SJSA1 (cell line): Measurements from ENCODE around the gene CD4. TPM values are rescaled to one million over a fixed set of nuclear protein-coding genes. Genes with fewer than 3 reads are reported as not detected.

Source experiments
- DNase-seq, 2 experiments: peaks; one replicate each; pipeline ENCODE4 v3.0.0-alpha.2; 2015 to 2020; ENCODE audit warnings: low spot score in 2 of 2, low read depth in 1 of 2
- H3K27ac ChIP-seq: fragments of 250-450 bp; sonication (Bioruptor Pico); 2 replicates; pipeline ENCODE4 v1.5.1; 2020; ENCODE audit warnings: mild to moderate bottlenecking, moderate library complexity
- H3K27me3 ChIP-seq: fragments of 250-450 bp; sonication (Bioruptor Pico); replicated peaks from 2 replicates; pipeline ENCODE4 v1.5.1; 2020; ENCODE audit warnings: mild to moderate bottlenecking, moderate library complexity
- H3K36me3 ChIP-seq: fragments of 250-450 bp; sonication (Bioruptor Pico); 2 replicates; pipeline ENCODE4 v1.5.1; 2020; ENCODE audit warnings: mild to moderate bottlenecking
- H3K4me1 ChIP-seq: fragments of 250-450 bp; sonication (Bioruptor Pico); replicated peaks from 2 replicates; pipeline ENCODE4 v1.6.1; 2021; ENCODE audit warnings: mild to moderate bottlenecking
- H3K4me3 ChIP-seq: fragments of 250-450 bp; sonication (Bioruptor Pico); 2 replicates; pipeline ENCODE4 v1.5.1; 2020; ENCODE audit warnings: mild to moderate bottlenecking
- H3K9me3 ChIP-seq: fragments of 250-450 bp; sonication (Bioruptor Pico); replicated peaks from 2 replicates; pipeline ENCODE4 v1.5.1; 2020; ENCODE audit warnings: mild to moderate bottlenecking
- total RNA-seq: library from RNA; depleted of rRNA; stranded (reverse); fragments of >200 nt; shearing (Covaris generic); gene quantifications from 2 replicates; pipeline ENCODE4 v1.2.3, GENCODE V29; 2014

The CD4 gene
- total RNA-seq, 1 experiment from 2014 or later = not detected

DNA sequence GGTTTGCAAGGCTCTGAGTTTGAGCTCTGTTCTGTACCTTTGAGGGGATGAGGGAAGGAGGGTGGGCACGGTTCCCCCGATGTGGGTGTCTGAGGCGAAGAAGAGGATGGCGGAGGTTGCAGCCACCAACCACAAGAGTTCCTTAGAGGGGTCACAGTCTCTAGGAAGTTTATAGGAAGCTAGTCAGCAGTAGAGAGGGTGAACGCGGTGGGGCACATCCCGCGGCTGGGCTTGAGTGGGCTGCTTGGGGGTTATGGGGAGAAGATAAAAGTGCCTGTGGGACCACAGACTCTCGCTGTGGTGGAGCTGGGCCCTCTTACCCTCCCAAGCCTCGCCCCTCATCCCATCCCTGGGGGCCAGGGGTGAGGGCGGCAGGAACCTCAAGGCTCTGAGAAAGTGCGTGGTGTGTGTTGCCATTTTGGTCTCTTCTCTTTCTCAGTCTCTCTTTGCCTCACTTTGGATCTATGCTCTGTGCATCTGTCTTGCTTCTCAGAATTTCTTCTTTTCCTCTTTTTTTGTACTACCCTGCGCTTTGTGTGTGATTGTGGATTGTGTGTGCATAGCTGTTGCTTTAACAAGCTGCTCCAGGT lies 2.7 kb downstream of the CD4 start:
- Histone ChIP-seq H3K36me3 (no peaks in the 10 kb centered on the region), H3K27me3 (0 out of 2 replicates have a peak, but pooled peaks cover 6% of the 10 kb centered on the region), H3K27ac (no peak overlapping the region), H3K4me1 (no peaks in the 10 kb centered on the region), H3K4me3 (no peak overlapping the region), H3K9me3 (no peaks in the 10 kb centered on the region)
- no peak for DNase-seq

DNA sequence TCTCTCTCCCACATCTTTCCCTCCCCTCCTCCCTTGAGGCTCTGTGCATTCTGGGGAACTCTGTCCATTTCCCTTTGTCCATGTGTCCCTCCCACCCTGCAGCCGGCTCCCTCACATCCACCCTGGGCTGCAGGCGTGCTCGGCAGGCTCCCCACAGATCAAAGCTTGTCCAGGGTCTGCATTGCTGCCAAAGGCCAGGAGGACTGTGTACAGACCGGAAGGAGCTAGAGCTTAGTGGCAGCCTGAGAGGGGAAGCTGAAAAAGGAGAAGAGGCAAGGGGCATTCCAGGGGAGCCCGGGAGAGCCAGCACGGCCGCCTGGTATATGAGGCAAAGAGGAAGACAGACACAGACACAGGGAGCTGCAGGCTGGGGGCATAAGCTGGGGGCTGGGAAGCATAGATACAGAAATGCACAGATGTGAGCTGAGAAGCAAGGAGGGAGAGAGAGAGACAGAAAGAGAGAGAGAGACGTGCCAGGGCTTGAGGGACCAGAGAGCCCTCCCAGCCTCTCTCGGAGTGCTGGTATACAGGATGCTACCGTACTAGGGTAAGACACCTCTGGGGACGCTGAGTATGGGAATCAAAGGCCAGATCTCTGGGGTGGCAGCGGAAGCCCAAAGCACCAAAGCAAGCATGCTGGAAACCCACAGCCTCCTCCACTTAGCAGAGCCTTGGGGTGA lies 3.3 kb downstream of the CD4 start:
- H3K4me1 ChIP-seq = no peaks in the 10 kb centered on the region
- no peaks in the 10 kb centered on the region for H3K9me3 ChIP-seq
- H3K27me3 ChIP-seq = 0 out of 2 replicates have a peak, but pooled peaks cover 6% of the 10 kb centered on the region
- no peak overlapping the region for H3K27ac ChIP-seq
- no peak overlapping the region for H3K4me3 ChIP-seq
- no peaks in the 10 kb centered on the region for H3K36me3 ChIP-seq
- DNase-seq = no peak

DNA sequence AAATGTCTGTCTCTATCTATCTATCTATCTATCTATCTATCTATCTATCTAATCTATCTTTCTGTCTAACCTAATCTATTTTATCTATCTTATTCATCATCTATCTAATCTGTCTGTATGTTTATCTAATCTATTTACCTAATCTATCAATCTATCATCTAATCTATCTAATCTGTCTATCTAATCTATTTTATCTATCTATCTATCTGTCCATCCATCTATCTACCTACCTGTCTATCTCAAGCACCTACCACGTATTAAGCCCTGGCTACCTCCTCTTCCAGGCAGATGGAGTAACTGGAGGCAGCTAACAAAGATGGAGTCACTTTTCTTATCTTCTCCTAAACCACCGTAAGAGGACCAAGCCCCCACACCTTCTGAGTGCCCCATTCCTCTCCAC lies 5.8 kb downstream of the CD4 start:
- no peaks in the 10 kb centered on the region for H3K36me3 ChIP-seq
- no peak overlapping the region for H3K4me3 ChIP-seq
- H3K27me3 ChIP-seq = 0 out of 2 replicates have a peak, but pooled peaks cover 6% of the 10 kb centered on the region
- H3K9me3 ChIP-seq = no peaks in the 10 kb centered on the region
- H3K4me1 ChIP-seq = no peaks in the 10 kb centered on the region
- DNase-seq = no peak
- no peak overlapping the region for H3K27ac ChIP-seq

DNA sequence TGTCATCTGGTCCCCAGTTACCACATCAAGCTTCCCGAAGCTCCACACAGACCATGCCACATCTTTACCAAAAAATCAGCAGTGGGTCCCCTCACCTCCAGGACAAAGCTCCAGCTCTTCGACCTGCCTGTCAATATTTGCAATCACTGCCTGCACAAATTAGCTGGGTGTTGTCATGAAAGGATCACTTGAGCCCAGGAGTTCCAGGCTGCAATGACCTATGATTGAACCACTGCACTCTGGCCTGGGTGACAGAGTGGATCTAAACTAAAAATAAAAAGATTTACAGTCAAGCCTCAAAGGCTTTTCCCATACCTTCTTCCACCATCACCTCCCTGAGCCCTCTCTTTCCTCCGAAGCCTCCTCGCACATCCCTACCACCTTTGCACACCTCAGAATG lies 7.2 kb downstream of the CD4 start:
- H3K9me3 ChIP-seq = no peaks in the 10 kb centered on the region
- DNase-seq = no peak
- H3K27ac ChIP-seq = no peak overlapping the region

DNA sequence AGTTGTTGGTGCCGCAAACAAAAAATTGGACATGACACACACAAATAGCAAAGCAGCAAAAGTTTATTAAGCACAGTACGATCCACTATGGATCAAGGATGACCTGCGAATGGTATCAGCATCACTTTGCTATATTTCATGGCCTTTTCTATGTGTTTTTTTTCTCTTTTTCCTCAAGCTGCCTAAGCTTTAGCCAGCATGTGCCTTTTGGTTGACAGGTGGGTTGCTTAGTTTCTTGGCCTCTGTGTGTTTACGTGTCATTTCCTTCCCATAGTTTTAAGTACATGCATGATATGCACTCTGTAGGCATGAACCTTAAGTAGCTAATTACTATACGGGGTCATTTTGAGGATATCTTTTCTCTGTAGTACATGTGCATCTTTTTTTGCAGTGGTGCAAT lies 9.8 kb downstream of the CD4 start:
- Histone ChIP-seq H3K36me3 (no peaks in the 10 kb centered on the region), H3K27ac (no peak overlapping the region), H3K4me3 (no peak overlapping the region), H3K9me3 (peaks cover under 1% of the 10 kb centered on the region; the same call in 1 of the 2 replicates), H3K4me1 (no peaks in the 10 kb centered on the region), H3K27me3 (0 out of 2 replicates have a peak, but pooled peaks cover 3% of the 10 kb centered on the region)
- DNase-seq = no peak

More for the DNA sequence above, 7.2 kb downstream of the CD4 start:
- Histone ChIP-seq H3K4me1 (no peaks in the 10 kb centered on the region), H3K36me3 (no peaks in the 10 kb centered on the region), H3K4me3 (no peak overlapping the region), H3K27me3 (0 out of 2 replicates have a peak, but pooled peaks cover 6% of the 10 kb centered on the region)

DNA sequence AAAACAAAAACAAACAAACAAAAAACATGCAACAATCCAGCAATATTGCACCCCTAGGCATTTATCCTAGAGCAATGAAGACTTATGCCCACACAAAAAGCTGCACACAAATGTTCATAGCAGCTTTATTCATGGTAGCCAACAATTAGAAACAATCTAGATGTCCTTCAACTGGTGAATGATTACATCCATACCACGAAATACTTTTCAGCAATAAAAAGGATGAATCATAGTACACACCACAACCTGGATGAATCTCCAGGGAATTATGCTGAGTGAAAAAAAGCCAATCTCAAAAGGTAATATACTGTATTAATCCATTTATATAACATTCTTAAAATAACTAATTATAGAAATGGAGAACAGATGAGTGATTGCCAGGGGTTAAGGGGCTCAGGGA lies 17.8 kb downstream of the CD4 start:
- no peak for DNase-seq
- H3K36me3 ChIP-seq = no peaks in the 10 kb centered on the region
- H3K9me3 ChIP-seq = peaks cover 6% of the 10 kb centered on the region; the same call in 1 of the 2 replicates
- H3K27ac ChIP-seq = no peak overlapping the region
- peaks cover 7% of the 10 kb centered on the region for H3K27me3 ChIP-seq
- H3K4me1 ChIP-seq = no peaks in the 10 kb centered on the region
- H3K4me3 ChIP-seq = no peak overlapping the region

DNA sequence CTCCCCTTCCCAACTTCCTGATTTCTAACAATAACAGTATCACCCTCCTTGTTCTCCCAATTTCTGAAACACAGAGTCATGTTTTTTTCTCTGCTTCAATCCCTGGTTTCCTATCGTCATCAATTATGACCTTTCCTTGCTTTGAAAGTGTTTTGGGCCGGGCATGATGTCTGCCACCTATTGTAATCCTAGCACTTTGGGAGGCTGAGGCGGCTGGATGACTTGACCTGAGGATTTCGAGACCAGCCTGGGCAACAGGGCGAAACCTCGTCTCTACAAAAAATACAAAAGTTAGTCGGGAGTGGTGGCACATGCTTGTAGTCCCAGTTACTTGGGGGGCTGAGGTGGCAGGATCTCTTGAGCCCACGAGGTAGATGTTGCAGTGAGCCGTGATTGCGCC lies 19.7 kb downstream of the CD4 start:
- DNase-seq = no peak
- Histone ChIP-seq H3K27me3 (peaks cover 20% of the 10 kb centered on the region), H3K9me3 (peaks cover 6% of the 10 kb centered on the region; the same call in 1 of the 2 replicates), H3K4me1 (no peaks in the 10 kb centered on the region), H3K36me3 (no peaks in the 10 kb centered on the region), H3K4me3 (no peak overlapping the region), H3K27ac (no peak overlapping the region)

DNA sequence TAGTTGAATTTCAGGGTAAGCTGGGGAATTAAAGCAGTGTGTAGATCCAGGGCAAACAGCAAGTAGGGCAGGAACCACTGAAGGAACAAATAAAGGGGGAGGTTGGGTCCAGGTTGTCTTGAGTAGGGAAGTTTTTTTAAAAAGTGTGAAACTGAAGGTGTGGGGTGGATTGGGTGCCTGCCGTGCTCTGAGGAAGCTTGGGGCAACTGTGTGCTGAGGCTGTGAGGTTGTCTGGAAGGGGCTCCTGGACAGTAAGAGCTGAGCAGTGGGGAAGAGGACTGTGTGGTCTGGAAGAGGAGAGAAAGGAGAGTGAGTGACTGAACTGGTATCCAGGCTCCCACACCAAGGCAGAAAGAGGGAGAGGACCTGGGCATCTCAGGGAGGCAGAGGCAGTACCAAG lies 21.4 kb downstream of the CD4 start:
- no peak overlapping the region for H3K4me3 ChIP-seq

DNA sequence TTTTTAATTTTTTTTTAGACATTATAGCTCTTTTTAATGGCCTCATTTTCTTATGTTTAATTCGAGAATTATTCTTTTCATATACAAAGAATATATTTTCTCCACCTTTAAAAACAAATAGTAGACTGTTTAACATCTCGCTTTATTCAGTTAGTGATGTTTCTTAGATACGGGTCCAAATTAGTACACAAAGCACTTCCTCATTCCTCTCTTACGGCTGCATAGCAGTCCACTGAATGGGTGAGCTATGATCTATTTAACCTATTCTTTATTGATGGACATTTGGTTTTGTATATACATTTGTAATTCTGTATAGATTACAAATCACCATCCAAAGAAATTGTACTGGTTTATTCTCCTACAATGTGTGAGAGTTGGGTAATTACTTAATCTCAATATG lies 24.0 kb downstream of the CD4 start:
- DNase-seq = no peak
- H3K27ac ChIP-seq = no peak overlapping the region

More for the DNA sequence above, 21.4 kb downstream of the CD4 start:
- peaks cover 26% of the 10 kb centered on the region for H3K27me3 ChIP-seq
- H3K27ac ChIP-seq = no peak overlapping the region
- H3K4me1 ChIP-seq = no peaks in the 10 kb centered on the region
- DNase-seq = no peak
- no peaks in the 10 kb centered on the region for H3K9me3 ChIP-seq
- H3K36me3 ChIP-seq = no peaks in the 10 kb centered on the region

DNA sequence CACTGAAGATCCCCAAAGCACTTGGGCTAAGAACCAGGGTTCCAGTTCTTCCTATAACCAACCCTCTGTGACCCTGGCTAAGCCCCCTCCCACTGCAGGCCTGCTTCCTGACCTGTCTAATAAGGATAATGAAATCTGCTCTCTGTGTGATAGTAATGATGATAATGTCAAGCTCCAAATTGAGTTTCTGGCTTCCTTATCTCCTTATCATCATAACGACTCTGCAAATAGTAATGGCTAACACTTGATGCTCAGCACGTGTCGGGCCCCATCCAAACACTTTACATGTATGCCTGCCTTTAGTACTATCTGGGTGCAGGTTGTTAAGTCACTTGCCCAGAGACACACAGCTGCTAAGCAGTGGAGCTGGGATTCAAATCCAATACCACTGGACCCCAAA lies 27.3 kb downstream of the CD4 start:
- Histone ChIP-seq H3K27ac (no peak overlapping the region), H3K4me1 (no peaks in the 10 kb centered on the region), H3K27me3 (peaks cover 43% of the 10 kb centered on the region), H3K9me3 (no peaks in the 10 kb centered on the region), H3K36me3 (no peaks in the 10 kb centered on the region), H3K4me3 (no peak overlapping the region)
- no peak for DNase-seq

More for the DNA sequence above, 24.0 kb downstream of the CD4 start:
- Histone ChIP-seq H3K27me3 (peaks cover 26% of the 10 kb centered on the region), H3K9me3 (no peaks in the 10 kb centered on the region), H3K4me1 (no peaks in the 10 kb centered on the region), H3K36me3 (no peaks in the 10 kb centered on the region), H3K4me3 (no peak overlapping the region)

DNA sequence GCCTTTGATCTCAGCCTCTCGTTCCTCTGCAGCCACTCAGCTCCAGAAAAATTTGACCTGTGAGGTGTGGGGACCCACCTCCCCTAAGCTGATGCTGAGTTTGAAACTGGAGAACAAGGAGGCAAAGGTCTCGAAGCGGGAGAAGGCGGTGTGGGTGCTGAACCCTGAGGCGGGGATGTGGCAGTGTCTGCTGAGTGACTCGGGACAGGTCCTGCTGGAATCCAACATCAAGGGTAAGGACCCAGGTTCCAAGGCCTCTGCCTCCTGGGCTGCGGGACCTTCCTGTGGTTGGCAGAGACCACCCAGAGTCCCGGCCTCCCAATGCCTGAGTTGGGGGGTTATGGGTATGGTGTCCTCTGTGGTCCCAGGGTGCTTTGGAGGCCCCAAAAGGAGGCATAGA lies 27.8 kb downstream of the CD4 start:
- no peak for DNase-seq
- H3K4me1 ChIP-seq = no peaks in the 10 kb centered on the region
- H3K27ac ChIP-seq = no peak overlapping the region
- H3K9me3 ChIP-seq = no peaks in the 10 kb centered on the region
- H3K27me3 ChIP-seq = peaks cover 48% of the 10 kb centered on the region
- no peak overlapping the region for H3K4me3 ChIP-seq
- H3K36me3 ChIP-seq = no peaks in the 10 kb centered on the region

DNA sequence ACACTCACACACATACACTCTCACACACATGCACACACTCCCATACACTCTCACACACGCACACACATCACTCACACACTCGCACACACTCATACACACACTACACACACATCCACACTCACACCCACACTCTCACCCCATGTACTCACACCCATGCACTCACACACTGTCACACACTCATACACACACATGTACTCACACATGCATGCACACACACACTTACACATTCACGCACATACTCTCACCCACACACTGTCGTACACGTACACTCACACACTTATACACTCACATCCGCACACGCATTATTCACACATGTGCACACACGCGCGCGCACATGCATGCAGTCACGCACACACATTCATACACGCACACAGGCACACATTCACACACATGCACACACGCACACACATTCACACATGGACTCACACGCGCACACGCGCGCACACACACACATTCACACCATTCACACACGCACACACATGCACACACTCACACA lies 28.4 kb downstream of the CD4 start:
- no peaks in the 10 kb centered on the region for H3K9me3 ChIP-seq

DNA sequence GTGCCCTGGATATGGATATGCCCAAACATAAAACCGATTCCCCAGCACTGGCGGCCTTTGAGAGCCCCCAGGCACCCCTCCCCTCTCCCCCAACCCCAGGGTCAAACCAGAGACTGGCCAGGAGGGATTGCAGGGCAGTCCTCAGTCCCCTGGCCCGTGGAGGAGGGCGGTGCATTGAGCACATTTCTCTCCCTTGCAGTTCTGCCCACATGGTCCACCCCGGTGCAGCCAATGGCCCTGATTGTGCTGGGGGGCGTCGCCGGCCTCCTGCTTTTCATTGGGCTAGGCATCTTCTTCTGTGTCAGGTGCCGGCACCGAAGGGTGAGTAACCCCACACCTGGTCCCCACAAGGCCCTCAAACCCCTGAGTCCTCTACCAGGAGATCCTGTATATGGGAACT lies 28.9 kb downstream of the CD4 start:
- Histone ChIP-seq H3K4me3 (no peak overlapping the region), H3K4me1 (no peaks in the 10 kb centered on the region), H3K9me3 (no peaks in the 10 kb centered on the region), H3K27me3 (peaks cover 53% of the 10 kb centered on the region), H3K36me3 (no peaks in the 10 kb centered on the region), H3K27ac (no peak overlapping the region)
- DNase-seq = no peak

More for the DNA sequence above, 28.4 kb downstream of the CD4 start:
- DNase-seq = no peak
- Histone ChIP-seq H3K27ac (no peak overlapping the region), H3K36me3 (no peaks in the 10 kb centered on the region), H3K4me3 (no peak overlapping the region), H3K27me3 (peaks cover 53% of the 10 kb centered on the region), H3K4me1 (no peaks in the 10 kb centered on the region)

DNA sequence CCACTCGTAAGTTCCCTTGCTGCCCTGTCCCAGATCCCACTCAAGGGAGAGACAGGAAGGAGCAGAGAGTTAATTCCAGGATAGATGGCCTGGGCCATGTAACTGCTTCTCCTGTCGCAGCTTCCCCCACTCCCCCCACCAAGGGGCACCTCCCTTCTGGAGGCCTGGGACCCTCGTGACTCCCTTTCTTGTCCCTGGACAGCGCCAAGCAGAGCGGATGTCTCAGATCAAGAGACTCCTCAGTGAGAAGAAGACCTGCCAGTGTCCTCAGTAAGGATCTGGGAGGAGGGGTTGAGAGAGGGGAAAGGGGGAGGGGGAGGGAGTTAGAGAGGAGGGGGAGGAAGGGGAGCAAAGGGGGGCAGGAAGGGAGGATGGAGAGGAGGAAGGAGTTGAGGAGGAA lies 29.3 kb downstream of the CD4 start:
- Histone ChIP-seq H3K27ac (no peak overlapping the region), H3K36me3 (no peaks in the 10 kb centered on the region), H3K9me3 (no peaks in the 10 kb centered on the region), H3K4me3 (no peak overlapping the region), H3K4me1 (no peaks in the 10 kb centered on the region), H3K27me3 (peaks cover 53% of the 10 kb centered on the region)
- DNase-seq = no peak
